ENCODE data around the gene PROB1. TPM values are rescaled to one million over a fixed set of nuclear protein-coding genes. Genes with fewer than 3 reads are reported as not detected.
"Not testable (repeated sequence)": the region's sequence is repeated elsewhere in the genome, so short reads cannot be mapped to it uniquely, and the experiment has no call there.

Gene PROB1
- polyA plus RNA-seq, 2 donors, result 0.41 to 0.48 TPM

- WGBS, 2 donors, result 68 to 77% methylated on average over 10 of the region's 10 CpGs
Measured at GRCh38 chr5:139387611-139388197, 7.2 kb downstream of the PROB1 start.

GRCh38 chr5:139386956-139387355, 7.9 kb downstream of the PROB1 start:
- 94% methylated on average over 10 of the region's 10 CpGs for WGBS, 2 donors
- H3K27ac ChIP-seq (ENCODE audit: low read depth in 2 of 2, low read length in 1 of 2); H3K9me3 ChIP-seq (ENCODE audit: control insufficient read depth in 2 of 2, insufficient read depth in 1 of 2, low read depth in 1 of 2, low read length in 1 of 2); H3K36me3 ChIP-seq (ENCODE audit: control insufficient read depth in 2 of 2, insufficient read depth in 2 of 2, low read length in 1 of 2); H3K27me3 ChIP-seq (ENCODE audit: control insufficient read depth in 1 of 2, insufficient read depth in 2 of 2, low read length in 2 of 2); H3K4me3 ChIP-seq (ENCODE audit: low read depth in 1 of 2, low read length in 2 of 2): not testable (repeated sequence)
- H3K4me1 ChIP-seq (ENCODE audit: control insufficient read depth in 2 of 2, insufficient read depth in 2 of 2, low read length in 1 of 2), result peaks cover 5 to 29% of the 10 kb centered on the region in 2 donors

More at GRCh38 chr5:139387611-139388197, 7.2 kb downstream of the PROB1 start:
- peaks cover 5 to 30% of the 10 kb centered on the region in 2 donors for H3K4me1 ChIP-seq (ENCODE audit: control insufficient read depth in 2 of 2, insufficient read depth in 2 of 2, low read length in 1 of 2)
- no peaks in the 10 kb centered on the region for H3K9me3 ChIP-seq (ENCODE audit: control insufficient read depth in 2 of 2, insufficient read depth in 1 of 2, low read depth in 1 of 2, low read length in 1 of 2)
- H3K36me3 ChIP-seq (ENCODE audit: control insufficient read depth in 2 of 2, insufficient read depth in 2 of 2, low read length in 1 of 2), result peaks cover 0 to 2% of the 10 kb centered on the region in 2 donors
- H3K4me3 ChIP-seq (ENCODE audit: low read depth in 1 of 2, low read length in 2 of 2), result no peak overlapping the region
- no peaks in the 10 kb centered on the region for H3K27me3 ChIP-seq (ENCODE audit: control insufficient read depth in 1 of 2, insufficient read depth in 2 of 2, low read length in 2 of 2)
- peak overlapping the region in 1 of 2 donors; percentile 5 for H3K27ac ChIP-seq (ENCODE audit: low read depth in 2 of 2, low read length in 1 of 2)

- Histone ChIP-seq H3K36me3 (ENCODE audit: control insufficient read depth in 2 of 2, insufficient read depth in 2 of 2, low read length in 1 of 2) (peaks cover 0 to 3% of the 10 kb centered on the region in 2 donors), H3K4me3 (ENCODE audit: low read depth in 1 of 2, low read length in 2 of 2) (no peak overlapping the region), H3K27ac (ENCODE audit: low read depth in 2 of 2, low read length in 1 of 2) (peak overlapping the region; percentile 26 to 77), H3K27me3 (ENCODE audit: control insufficient read depth in 1 of 2, insufficient read depth in 2 of 2, low read length in 2 of 2) (no peaks in the 10 kb centered on the region), H3K9me3 (ENCODE audit: control insufficient read depth in 2 of 2, insufficient read depth in 1 of 2, low read depth in 1 of 2, low read length in 1 of 2) (no peaks in the 10 kb centered on the region), H3K4me1 (ENCODE audit: control insufficient read depth in 2 of 2, insufficient read depth in 2 of 2, low read length in 1 of 2) (peaks cover 5 to 24% of the 10 kb centered on the region in 2 donors)
- 61 to 66% methylated on average over 5 of the region's 5 CpGs for WGBS, 2 donors
Measured at GRCh38 chr5:139386050-139386438, 8.9 kb downstream of the PROB1 start.

GRCh38 chr5:139385061-139386049, 9.5 kb downstream of the PROB1 start:
- Histone ChIP-seq H3K27ac (ENCODE audit: low read depth in 2 of 2, low read length in 1 of 2) (peak overlapping the region; percentile 77), H3K36me3 (ENCODE audit: control insufficient read depth in 2 of 2, insufficient read depth in 2 of 2, low read length in 1 of 2) (peaks cover 0 to 3% of the 10 kb centered on the region in 2 donors), H3K4me3 (ENCODE audit: low read depth in 1 of 2, low read length in 2 of 2) (peak overlapping the region; percentile 7 to 20), H3K9me3 (ENCODE audit: control insufficient read depth in 2 of 2, insufficient read depth in 1 of 2, low read depth in 1 of 2, low read length in 1 of 2) (no peaks in the 10 kb centered on the region), H3K4me1 (ENCODE audit: control insufficient read depth in 2 of 2, insufficient read depth in 2 of 2, low read length in 1 of 2) (peaks cover 5 to 24% of the 10 kb centered on the region in 2 donors), H3K27me3 (ENCODE audit: control insufficient read depth in 1 of 2, insufficient read depth in 2 of 2, low read length in 2 of 2) (no peaks in the 10 kb centered on the region)
- WGBS, 2 donors, result 27% methylated on average over 8 of the region's 8 CpGs

GRCh38 chr5:139384591-139385051, 10.3 kb downstream of the PROB1 start:
- WGBS, 2 donors, result 43 to 48% methylated on average over 9 of the region's 9 CpGs
- H3K9me3 ChIP-seq (ENCODE audit: control insufficient read depth in 2 of 2, insufficient read depth in 1 of 2, low read depth in 1 of 2, low read length in 1 of 2), result no peaks in the 10 kb centered on the region
- H3K4me1 ChIP-seq (ENCODE audit: control insufficient read depth in 2 of 2, insufficient read depth in 2 of 2, low read length in 1 of 2), result peaks cover 5 to 19% of the 10 kb centered on the region in 2 donors
- peak overlapping the region; percentile 70 to 77 for H3K27ac ChIP-seq (ENCODE audit: low read depth in 2 of 2, low read length in 1 of 2)
- H3K36me3 ChIP-seq (ENCODE audit: control insufficient read depth in 2 of 2, insufficient read depth in 2 of 2, low read length in 1 of 2), result peaks cover 0 to 3% of the 10 kb centered on the region in 2 donors
- peak overlapping the region in 1 of 2 donors; percentile 20 for H3K4me3 ChIP-seq (ENCODE audit: low read depth in 1 of 2, low read length in 2 of 2)
- H3K27me3 ChIP-seq (ENCODE audit: control insufficient read depth in 1 of 2, insufficient read depth in 2 of 2, low read length in 2 of 2), result no peaks in the 10 kb centered on the region

GRCh38 chr5:139383993-139384590, 10.8 kb downstream of the PROB1 start:
- H3K4me1 ChIP-seq (ENCODE audit: control insufficient read depth in 2 of 2, insufficient read depth in 2 of 2, low read length in 1 of 2), result peaks cover 5 to 18% of the 10 kb centered on the region in 2 donors
- no peak overlapping the region for H3K4me3 ChIP-seq (ENCODE audit: low read depth in 1 of 2, low read length in 2 of 2)
- peaks cover 0 to 3% of the 10 kb centered on the region in 2 donors for H3K36me3 ChIP-seq (ENCODE audit: control insufficient read depth in 2 of 2, insufficient read depth in 2 of 2, low read length in 1 of 2)
- WGBS, 2 donors, result 65% methylated on average over 7 of the region's 7 CpGs
- H3K27me3 ChIP-seq (ENCODE audit: control insufficient read depth in 1 of 2, insufficient read depth in 2 of 2, low read length in 2 of 2), result no peaks in the 10 kb centered on the region
- peak overlapping the region; percentile 70 to 77 for H3K27ac ChIP-seq (ENCODE audit: low read depth in 2 of 2, low read length in 1 of 2)
- H3K9me3 ChIP-seq (ENCODE audit: control insufficient read depth in 2 of 2, insufficient read depth in 1 of 2, low read depth in 1 of 2, low read length in 1 of 2), result no peaks in the 10 kb centered on the region

- H3K36me3 ChIP-seq (ENCODE audit: control insufficient read depth in 2 of 2, insufficient read depth in 2 of 2, low read length in 1 of 2), result peaks cover 0 to 3% of the 10 kb centered on the region in 2 donors
- no peaks in the 10 kb centered on the region for H3K27me3 ChIP-seq (ENCODE audit: control insufficient read depth in 1 of 2, insufficient read depth in 2 of 2, low read length in 2 of 2)
- H3K9me3 ChIP-seq (ENCODE audit: control insufficient read depth in 2 of 2, insufficient read depth in 1 of 2, low read depth in 1 of 2, low read length in 1 of 2), result no peaks in the 10 kb centered on the region
- H3K27ac ChIP-seq (ENCODE audit: low read depth in 2 of 2, low read length in 1 of 2), result peak within 1 kb of the TSS in 1 of 2 donors; percentile 70
- H3K4me3 ChIP-seq (ENCODE audit: low read depth in 1 of 2, low read length in 2 of 2), result no peak within 1 kb of the TSS
- H3K4me1 ChIP-seq (ENCODE audit: control insufficient read depth in 2 of 2, insufficient read depth in 2 of 2, low read length in 1 of 2), result peaks cover 5 to 21% of the 10 kb centered on the region in 2 donors
- WGBS, 2 donors, result 54 to 63% methylated on average over 10 of the region's 10 CpGs
Measured at GRCh38 chr5:139383275-139383992, 11.5 kb downstream of the PROB1 start, which contains the start of gene SLC23A1. Gene SLC23A1, minus strand, starts transcription at chr5:139383297. Its CDS starts 44 bp downstream, at chr5:139383253.

- Histone ChIP-seq H3K36me3 (ENCODE audit: control insufficient read depth in 2 of 2, insufficient read depth in 2 of 2, low read length in 1 of 2) (peaks cover 0 to 2% of the 10 kb centered on the region in 2 donors), H3K9me3 (ENCODE audit: control insufficient read depth in 2 of 2, insufficient read depth in 1 of 2, low read depth in 1 of 2, low read length in 1 of 2) (no peaks in the 10 kb centered on the region), H3K27me3 (ENCODE audit: control insufficient read depth in 1 of 2, insufficient read depth in 2 of 2, low read length in 2 of 2) (no peaks in the 10 kb centered on the region), H3K27ac (ENCODE audit: low read depth in 2 of 2, low read length in 1 of 2) (no peak overlapping the region), H3K4me3 (ENCODE audit: low read depth in 1 of 2, low read length in 2 of 2) (no peak overlapping the region), H3K4me1 (ENCODE audit: control insufficient read depth in 2 of 2, insufficient read depth in 2 of 2, low read length in 1 of 2) (peaks cover 5 to 17% of the 10 kb centered on the region in 2 donors)
- 58 to 70% methylated on average over 3 of the region's 3 CpGs for WGBS, 2 donors
Measured at GRCh38 chr5:139382807-139383206, 12.1 kb downstream of the PROB1 start.
